ENCODE data around the gene RNF227.
"Not testable (repeated sequence)": the region's sequence is repeated elsewhere in the genome, so short reads cannot be mapped to it uniquely, and the experiment has no call there.

RNF227 gene

GRCh38 chr17:7915611-7916384 is at the start of gene RNF227:
Gene RNF227, minus strand, starts transcription at chr17:7916289. Its CDS starts 94 bp downstream, at chr17:7916195.
- Histone ChIP-seq H3K27ac (ENCODE audit: low read length) (peak within 1 kb of the TSS; percentile 87), H3K4me3 (ENCODE audit: low read length in 2 of 2) (peak within 1 kb of the TSS; percentile 84 to 88), H3K4me1 (ENCODE audit: control insufficient read depth, insufficient read depth, low read length) (peaks cover 22% of the 10 kb centered on the region), H3K36me3 (ENCODE audit: control insufficient read depth in 2 of 2, insufficient read depth in 2 of 2, low read length in 2 of 2) (peaks cover 3 to 6% of the 10 kb centered on the region in 2 donors), H3K9ac (ENCODE audit: low read length in 2 of 2) (peak within 1 kb of the TSS; percentile 73 to 81), H3K9me3 (ENCODE audit: control insufficient read depth in 2 of 2, low read length in 2 of 2) (no peaks in the 10 kb centered on the region), H3K27me3 (ENCODE audit: control insufficient read depth in 1 of 2, insufficient read depth in 2 of 2, low read length in 2 of 2) (no peaks in the 10 kb centered on the region)

GRCh38 chr17:7961421-7961820 is 45.3 kb upstream of the RNF227 start:
- no peak overlapping the region for H3K9ac ChIP-seq (ENCODE audit: low read length in 2 of 2)
- no peak overlapping the region for H3K27ac ChIP-seq (ENCODE audit: low read length)
- no peaks in the 10 kb centered on the region for H3K36me3 ChIP-seq (ENCODE audit: control insufficient read depth in 2 of 2, insufficient read depth in 2 of 2, low read length in 2 of 2)
- no peaks in the 10 kb centered on the region for H3K27me3 ChIP-seq (ENCODE audit: control insufficient read depth in 1 of 2, insufficient read depth in 2 of 2, low read length in 2 of 2)
- no peaks in the 10 kb centered on the region for H3K9me3 ChIP-seq (ENCODE audit: control insufficient read depth in 2 of 2, low read length in 2 of 2)
- no peak overlapping the region for H3K4me3 ChIP-seq (ENCODE audit: low read length in 2 of 2)
- peaks cover 2% of the 10 kb centered on the region for H3K4me1 ChIP-seq (ENCODE audit: control insufficient read depth, insufficient read depth, low read length)

- no peak overlapping the region for H3K27ac ChIP-seq (ENCODE audit: low read length)
- H3K9ac ChIP-seq (ENCODE audit: low read length in 2 of 2), result no peak overlapping the region
- H3K27me3 ChIP-seq (ENCODE audit: control insufficient read depth in 1 of 2, insufficient read depth in 2 of 2, low read length in 2 of 2), result no peaks in the 10 kb centered on the region
- H3K9me3 ChIP-seq (ENCODE audit: control insufficient read depth in 2 of 2, low read length in 2 of 2), result no peaks in the 10 kb centered on the region
- H3K4me1 ChIP-seq (ENCODE audit: control insufficient read depth, insufficient read depth, low read length), result peaks cover 16% of the 10 kb centered on the region
- H3K36me3 ChIP-seq (ENCODE audit: control insufficient read depth in 2 of 2, insufficient read depth in 2 of 2, low read length in 2 of 2), result no peaks in the 10 kb centered on the region
- H3K4me3 ChIP-seq (ENCODE audit: low read length in 2 of 2), result no peak overlapping the region
Observed at GRCh38 chr17:7959503-7960253, 43.6 kb upstream of the RNF227 start.

- H3K27ac ChIP-seq (ENCODE audit: low read length), result peak overlapping the region; percentile 46
Observed at GRCh38 chr17:7956228-7956965, 40.3 kb upstream of the RNF227 start.

GRCh38 chr17:7955414-7956227 is 39.5 kb upstream of the RNF227 start:
- peak overlapping the region; percentile 46 for H3K27ac ChIP-seq (ENCODE audit: low read length)
- H3K27me3 ChIP-seq (ENCODE audit: control insufficient read depth in 1 of 2, insufficient read depth in 2 of 2, low read length in 2 of 2), result no peaks in the 10 kb centered on the region
- peaks cover 20% of the 10 kb centered on the region for H3K4me1 ChIP-seq (ENCODE audit: control insufficient read depth, insufficient read depth, low read length)
- no peaks in the 10 kb centered on the region for H3K36me3 ChIP-seq (ENCODE audit: control insufficient read depth in 2 of 2, insufficient read depth in 2 of 2, low read length in 2 of 2)
- H3K9me3 ChIP-seq (ENCODE audit: control insufficient read depth in 2 of 2, low read length in 2 of 2), result no peaks in the 10 kb centered on the region
- H3K9ac ChIP-seq (ENCODE audit: low read length in 2 of 2), result peak overlapping the region in 1 of 2 donors; percentile 16
- H3K4me3 ChIP-seq (ENCODE audit: low read length in 2 of 2), result no peak overlapping the region

More at GRCh38 chr17:7956228-7956965, 40.3 kb upstream of the RNF227 start:
- peaks cover 20% of the 10 kb centered on the region for H3K4me1 ChIP-seq (ENCODE audit: control insufficient read depth, insufficient read depth, low read length)
- no peak overlapping the region for H3K4me3 ChIP-seq (ENCODE audit: low read length in 2 of 2)
- H3K27me3 ChIP-seq (ENCODE audit: control insufficient read depth in 1 of 2, insufficient read depth in 2 of 2, low read length in 2 of 2), result no peaks in the 10 kb centered on the region
- H3K36me3 ChIP-seq (ENCODE audit: control insufficient read depth in 2 of 2, insufficient read depth in 2 of 2, low read length in 2 of 2), result no peaks in the 10 kb centered on the region
- no peaks in the 10 kb centered on the region for H3K9me3 ChIP-seq (ENCODE audit: control insufficient read depth in 2 of 2, low read length in 2 of 2)
- H3K9ac ChIP-seq (ENCODE audit: low read length in 2 of 2), result peak overlapping the region in 1 of 2 donors; percentile 42

GRCh38 chr17:7953266-7953665 is 37.2 kb upstream of the RNF227 start:
- not testable (repeated sequence) for H3K36me3 ChIP-seq (ENCODE audit: control insufficient read depth in 2 of 2, insufficient read depth in 2 of 2, low read length in 2 of 2); H3K9ac ChIP-seq (ENCODE audit: low read length in 2 of 2); H3K9me3 ChIP-seq (ENCODE audit: control insufficient read depth in 2 of 2, low read length in 2 of 2); H3K4me3 ChIP-seq (ENCODE audit: low read length in 2 of 2); H3K27ac ChIP-seq (ENCODE audit: low read length); H3K27me3 ChIP-seq (ENCODE audit: control insufficient read depth in 1 of 2, insufficient read depth in 2 of 2, low read length in 2 of 2)
- peaks cover 20% of the 10 kb centered on the region for H3K4me1 ChIP-seq (ENCODE audit: control insufficient read depth, insufficient read depth, low read length)

- Histone ChIP-seq H3K27me3 (ENCODE audit: control insufficient read depth in 1 of 2, insufficient read depth in 2 of 2, low read length in 2 of 2) (no peaks in the 10 kb centered on the region), H3K4me3 (ENCODE audit: low read length in 2 of 2) (peak overlapping the region in 1 of 2 donors; percentile 9), H3K9ac (ENCODE audit: low read length in 2 of 2) (peak overlapping the region in 1 of 2 donors; percentile 50), H3K4me1 (ENCODE audit: control insufficient read depth, insufficient read depth, low read length) (peaks cover 16% of the 10 kb centered on the region), H3K36me3 (ENCODE audit: control insufficient read depth in 2 of 2, insufficient read depth in 2 of 2, low read length in 2 of 2) (peaks cover 15 to 23% of the 10 kb centered on the region in 2 donors), H3K27ac (ENCODE audit: low read length) (peak overlapping the region; percentile 76), H3K9me3 (ENCODE audit: control insufficient read depth in 2 of 2, low read length in 2 of 2) (no peaks in the 10 kb centered on the region)
Observed at GRCh38 chr17:7951143-7951792, 35.2 kb upstream of the RNF227 start.

- Histone ChIP-seq H3K4me3 (ENCODE audit: low read length in 2 of 2) (no peak overlapping the region), H3K9me3 (ENCODE audit: control insufficient read depth in 2 of 2, low read length in 2 of 2) (no peaks in the 10 kb centered on the region), H3K27me3 (ENCODE audit: control insufficient read depth in 1 of 2, insufficient read depth in 2 of 2, low read length in 2 of 2) (no peaks in the 10 kb centered on the region), H3K4me1 (ENCODE audit: control insufficient read depth, insufficient read depth, low read length) (peaks cover 10% of the 10 kb centered on the region), H3K9ac (ENCODE audit: low read length in 2 of 2) (no peak overlapping the region), H3K36me3 (ENCODE audit: control insufficient read depth in 2 of 2, insufficient read depth in 2 of 2, low read length in 2 of 2) (peaks cover 22 to 30% of the 10 kb centered on the region in 2 donors), H3K27ac (ENCODE audit: low read length) (no peak overlapping the region)
Observed at GRCh38 chr17:7950578-7950977, 34.5 kb upstream of the RNF227 start.

GRCh38 chr17:7947651-7948050 is 31.6 kb upstream of the RNF227 start:
- Histone ChIP-seq H3K4me1 (ENCODE audit: control insufficient read depth, insufficient read depth, low read length) (peaks cover 4% of the 10 kb centered on the region), H3K9ac (ENCODE audit: low read length in 2 of 2) (no peak overlapping the region), H3K27ac (ENCODE audit: low read length) (no peak overlapping the region), H3K4me3 (ENCODE audit: low read length in 2 of 2) (no peak overlapping the region), H3K36me3 (ENCODE audit: control insufficient read depth in 2 of 2, insufficient read depth in 2 of 2, low read length in 2 of 2) (peaks cover 43 to 48% of the 10 kb centered on the region in 2 donors), H3K27me3 (ENCODE audit: control insufficient read depth in 1 of 2, insufficient read depth in 2 of 2, low read length in 2 of 2) (no peaks in the 10 kb centered on the region), H3K9me3 (ENCODE audit: control insufficient read depth in 2 of 2, low read length in 2 of 2) (no peaks in the 10 kb centered on the region)

Measured in stomach smooth muscle (tissue), 2 donors.